ENCODE measurements around the gene DIP2B. TPM values are rescaled to one million over a fixed set of nuclear protein-coding genes. Genes with fewer than 3 reads are reported as not detected.
A peak's percentile ranks its signal among the peaks of the same experiment; 100 is the strongest.
"Not testable (repeated sequence)": the region's sequence is repeated elsewhere in the genome, so short reads cannot be mapped to it uniquely, and the experiment has no call there.

Gene DIP2B, protein sequence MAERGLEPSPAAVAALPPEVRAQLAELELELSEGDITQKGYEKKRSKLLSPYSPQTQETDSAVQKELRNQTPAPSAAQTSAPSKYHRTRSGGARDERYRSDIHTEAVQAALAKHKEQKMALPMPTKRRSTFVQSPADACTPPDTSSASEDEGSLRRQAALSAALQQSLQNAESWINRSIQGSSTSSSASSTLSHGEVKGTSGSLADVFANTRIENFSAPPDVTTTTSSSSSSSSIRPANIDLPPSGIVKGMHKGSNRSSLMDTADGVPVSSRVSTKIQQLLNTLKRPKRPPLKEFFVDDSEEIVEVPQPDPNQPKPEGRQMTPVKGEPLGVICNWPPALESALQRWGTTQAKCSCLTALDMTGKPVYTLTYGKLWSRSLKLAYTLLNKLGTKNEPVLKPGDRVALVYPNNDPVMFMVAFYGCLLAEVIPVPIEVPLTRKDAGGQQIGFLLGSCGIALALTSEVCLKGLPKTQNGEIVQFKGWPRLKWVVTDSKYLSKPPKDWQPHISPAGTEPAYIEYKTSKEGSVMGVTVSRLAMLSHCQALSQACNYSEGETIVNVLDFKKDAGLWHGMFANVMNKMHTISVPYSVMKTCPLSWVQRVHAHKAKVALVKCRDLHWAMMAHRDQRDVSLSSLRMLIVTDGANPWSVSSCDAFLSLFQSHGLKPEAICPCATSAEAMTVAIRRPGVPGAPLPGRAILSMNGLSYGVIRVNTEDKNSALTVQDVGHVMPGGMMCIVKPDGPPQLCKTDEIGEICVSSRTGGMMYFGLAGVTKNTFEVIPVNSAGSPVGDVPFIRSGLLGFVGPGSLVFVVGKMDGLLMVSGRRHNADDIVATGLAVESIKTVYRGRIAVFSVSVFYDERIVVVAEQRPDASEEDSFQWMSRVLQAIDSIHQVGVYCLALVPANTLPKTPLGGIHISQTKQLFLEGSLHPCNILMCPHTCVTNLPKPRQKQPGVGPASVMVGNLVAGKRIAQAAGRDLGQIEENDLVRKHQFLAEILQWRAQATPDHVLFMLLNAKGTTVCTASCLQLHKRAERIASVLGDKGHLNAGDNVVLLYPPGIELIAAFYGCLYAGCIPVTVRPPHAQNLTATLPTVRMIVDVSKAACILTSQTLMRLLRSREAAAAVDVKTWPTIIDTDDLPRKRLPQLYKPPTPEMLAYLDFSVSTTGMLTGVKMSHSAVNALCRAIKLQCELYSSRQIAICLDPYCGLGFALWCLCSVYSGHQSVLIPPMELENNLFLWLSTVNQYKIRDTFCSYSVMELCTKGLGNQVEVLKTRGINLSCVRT (N-terminal part only)
- polyA plus RNA-seq (ENCODE audit: insufficient read length in 3 of 3): 10 to 100 TPM; 23.1 to 24.1 (median 23.4) TPM

DNA sequence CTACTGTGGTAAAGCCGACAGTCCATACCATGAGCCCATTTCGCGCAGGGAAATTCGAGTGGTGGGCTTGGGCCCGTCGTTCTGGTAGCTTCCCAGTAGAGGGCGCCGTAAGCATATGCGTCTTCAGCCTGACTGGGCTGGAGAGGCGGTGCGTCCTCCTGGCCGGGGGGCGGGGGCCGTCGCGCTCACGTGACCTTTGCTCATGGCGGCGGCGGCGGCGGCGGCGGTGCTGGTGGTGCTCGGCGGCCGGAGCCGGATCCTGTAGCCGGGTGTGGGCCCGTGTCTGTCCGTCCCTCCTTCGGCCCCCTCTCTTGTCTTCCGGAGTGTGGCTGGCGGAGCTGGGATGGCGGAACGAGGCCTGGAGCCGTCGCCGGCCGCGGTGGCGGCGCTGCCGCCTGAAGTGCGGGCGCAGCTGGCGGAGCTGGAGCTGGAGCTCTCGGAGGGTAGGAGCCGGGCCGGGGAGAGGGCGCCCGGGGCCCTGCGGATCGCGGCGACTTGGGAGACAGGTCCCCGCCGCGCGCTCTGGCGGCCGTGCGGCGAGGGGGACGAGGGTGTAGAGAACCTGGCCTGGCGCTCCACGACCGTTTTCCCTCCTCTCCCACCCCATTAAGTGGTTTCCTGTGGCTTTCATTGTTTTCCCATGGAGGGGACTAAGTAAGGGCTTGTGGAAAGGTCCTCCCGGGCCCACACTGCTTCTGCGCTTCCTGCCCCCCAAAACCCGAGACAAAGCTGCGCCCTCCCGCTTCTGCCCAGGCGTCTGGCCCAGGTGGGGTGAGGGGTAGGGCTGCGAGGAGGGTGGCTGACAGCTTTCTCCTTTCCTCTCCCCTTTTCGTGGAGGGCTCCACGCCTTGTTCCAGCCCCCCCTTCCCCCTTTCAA lies at the start of gene DIP2B:
DIP2B (plus strand) TSS at position 188 of the 877 bp plus-strand sequence; CDS start at position 344, 156 bp downstream.
- peak; percentile 74 to 84 (median 75) for DNase-seq (ENCODE audit: low read depth in 3 of 3, low spot score in 2 of 3)

DNA sequence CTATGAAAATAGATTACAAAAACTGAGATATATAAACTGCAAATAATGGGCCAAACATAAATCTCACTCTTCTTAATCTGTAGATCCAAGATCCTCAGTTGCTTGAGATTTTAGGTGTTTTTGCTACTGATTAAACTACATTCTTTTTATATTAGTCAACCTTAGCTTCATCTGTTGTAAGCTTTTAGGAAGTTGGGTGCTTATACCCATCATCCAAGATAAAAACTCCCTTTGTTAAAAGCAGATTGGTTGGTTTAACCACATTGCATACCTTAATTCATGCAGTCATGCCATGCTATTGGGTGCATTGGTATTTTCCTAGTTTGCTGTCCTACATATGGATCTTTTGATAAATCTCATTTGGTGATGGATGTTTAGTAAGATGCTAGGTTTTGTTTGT lies 46.2 kb upstream of the DIP2B start:
- no peak for DNase-seq (ENCODE audit: low read depth in 3 of 3, low spot score in 2 of 3)

DNA sequence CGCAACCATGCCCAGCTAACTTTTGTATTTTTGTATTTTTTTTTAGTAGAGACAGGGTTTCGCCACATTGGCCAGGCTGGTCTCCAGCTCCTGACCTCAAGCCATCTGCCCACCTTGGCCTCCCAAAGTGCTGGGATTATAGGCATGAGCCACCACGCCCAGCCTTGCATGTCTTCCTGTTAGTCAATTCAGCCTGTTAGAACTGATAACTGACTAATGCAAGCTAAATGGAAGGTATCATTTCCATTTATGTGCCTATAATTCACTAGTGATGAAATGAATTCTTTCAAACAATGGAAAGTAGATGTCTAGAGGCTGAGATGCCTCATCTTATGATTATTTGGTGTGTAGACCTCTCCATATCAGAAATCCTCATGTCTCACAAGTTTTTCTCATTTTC lies 37.3 kb upstream of the DIP2B start:
- DNase-seq (ENCODE audit: low read depth in 3 of 3, low spot score in 2 of 3): no peak

DNA sequence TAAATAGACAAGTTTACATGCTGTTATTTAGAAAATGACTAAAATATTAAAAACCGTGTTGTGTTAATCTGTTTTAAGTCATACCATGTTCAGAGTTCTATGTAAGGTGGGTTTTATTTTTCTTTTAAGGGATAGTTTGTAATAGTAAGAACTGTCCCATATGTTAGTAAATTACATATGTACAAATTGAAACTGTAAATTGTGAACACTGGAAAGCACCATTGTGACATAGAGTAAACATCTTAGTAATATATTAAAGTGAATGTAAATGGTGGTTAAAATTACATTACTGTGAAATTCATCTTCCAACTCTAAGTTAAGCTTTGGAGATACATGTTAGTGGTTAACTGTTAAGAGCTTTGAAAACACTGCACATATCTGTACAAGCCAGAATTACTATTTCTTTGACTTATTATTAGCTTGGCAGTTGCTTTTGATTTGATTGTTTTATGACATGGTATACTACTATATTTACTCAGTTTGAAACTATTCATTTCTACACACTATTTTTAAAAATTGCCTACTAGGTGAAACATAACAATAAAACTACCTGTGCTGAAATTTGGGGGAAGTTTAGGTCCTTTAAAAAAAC lies 27.4 kb upstream of the DIP2B start:
- DNase-seq (ENCODE audit: low read depth in 3 of 3, low spot score in 2 of 3): no peak

DNA sequence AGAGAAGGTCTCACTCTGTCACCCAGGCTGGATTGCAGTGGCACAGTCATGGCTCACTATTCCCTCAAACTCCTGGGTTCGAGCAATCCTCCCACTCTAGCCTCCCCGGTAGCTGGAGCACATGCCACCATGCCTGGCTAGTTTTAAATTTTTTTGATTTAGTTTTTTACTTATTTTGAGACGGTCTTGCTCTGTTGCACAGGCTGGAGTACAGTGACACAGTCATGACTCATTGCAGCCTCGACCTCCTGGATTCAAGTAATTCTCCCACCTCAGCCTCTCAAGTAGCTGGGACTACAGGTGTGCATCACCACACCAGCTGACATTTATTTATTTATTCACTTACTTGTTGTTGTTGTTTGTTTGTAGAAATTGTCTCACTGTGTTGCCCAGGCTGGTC lies 22.2 kb upstream of the DIP2B start:
- DNase-seq (ENCODE audit: low read depth in 3 of 3, low spot score in 2 of 3): no peak

DNA sequence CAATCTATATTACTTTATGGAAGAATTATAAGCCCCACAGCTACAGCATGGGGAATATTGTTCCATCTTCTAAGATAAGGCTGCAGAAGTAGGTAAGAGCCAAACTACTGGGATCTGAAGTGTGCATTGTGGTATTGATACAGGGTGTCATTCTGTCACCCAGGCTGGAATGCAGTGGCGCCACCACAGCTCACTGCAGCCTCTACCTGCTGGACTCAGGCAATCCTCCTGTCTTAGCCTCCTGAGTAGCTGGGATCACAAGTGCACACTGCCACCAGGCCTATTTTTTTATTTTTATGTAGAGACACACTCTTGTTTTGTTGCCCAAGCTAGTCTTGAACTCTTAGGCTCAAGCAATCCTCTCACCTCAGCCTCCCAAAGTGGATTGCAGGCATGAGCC lies 21.3 kb upstream of the DIP2B start:
- DNase-seq (ENCODE audit: low read depth in 3 of 3, low spot score in 2 of 3): no peak

DNA sequence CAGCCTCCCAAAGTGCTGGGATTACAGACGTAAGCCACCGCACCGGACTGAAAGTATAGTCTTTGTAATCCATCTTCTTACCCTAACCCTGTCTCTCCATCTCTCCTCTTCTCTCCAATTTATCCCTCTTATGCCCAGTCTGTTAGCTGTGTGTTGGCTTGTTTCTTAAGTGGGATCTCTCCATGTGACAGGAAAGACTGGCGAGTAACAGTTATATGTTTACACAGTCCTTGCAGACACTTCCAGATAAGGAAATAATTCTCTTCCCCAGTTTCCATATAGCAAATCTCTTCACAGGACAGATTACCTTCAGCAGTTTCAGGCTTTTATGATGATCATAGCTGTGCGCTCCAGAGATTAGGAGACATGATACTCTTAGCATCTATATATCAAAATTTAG lies 16.0 kb upstream of the DIP2B start:
- no peak for DNase-seq (ENCODE audit: low read depth in 3 of 3, low spot score in 2 of 3)

DNA sequence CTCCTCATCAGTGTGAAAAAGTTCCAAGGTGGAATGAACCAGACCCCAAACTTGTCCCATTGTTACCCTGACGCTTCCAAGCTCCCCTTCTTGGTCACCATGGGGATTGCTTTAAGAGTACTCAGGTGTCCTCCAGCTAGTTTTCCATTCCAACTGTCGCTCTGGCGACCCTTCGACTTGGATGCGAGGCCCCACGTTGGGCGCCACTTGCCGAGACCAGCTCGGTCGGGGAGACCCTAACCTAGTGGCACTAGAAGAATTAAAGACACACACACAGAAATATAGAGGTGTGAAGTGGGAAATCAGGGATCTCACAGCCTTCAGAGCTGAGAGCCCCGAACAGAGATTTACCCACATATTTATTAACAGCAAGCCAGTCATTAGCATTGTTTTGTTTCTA lies 6.7 kb upstream of the DIP2B start:
- not testable (repeated sequence) for DNase-seq (ENCODE audit: low read depth in 3 of 3, low spot score in 2 of 3)

DNA sequence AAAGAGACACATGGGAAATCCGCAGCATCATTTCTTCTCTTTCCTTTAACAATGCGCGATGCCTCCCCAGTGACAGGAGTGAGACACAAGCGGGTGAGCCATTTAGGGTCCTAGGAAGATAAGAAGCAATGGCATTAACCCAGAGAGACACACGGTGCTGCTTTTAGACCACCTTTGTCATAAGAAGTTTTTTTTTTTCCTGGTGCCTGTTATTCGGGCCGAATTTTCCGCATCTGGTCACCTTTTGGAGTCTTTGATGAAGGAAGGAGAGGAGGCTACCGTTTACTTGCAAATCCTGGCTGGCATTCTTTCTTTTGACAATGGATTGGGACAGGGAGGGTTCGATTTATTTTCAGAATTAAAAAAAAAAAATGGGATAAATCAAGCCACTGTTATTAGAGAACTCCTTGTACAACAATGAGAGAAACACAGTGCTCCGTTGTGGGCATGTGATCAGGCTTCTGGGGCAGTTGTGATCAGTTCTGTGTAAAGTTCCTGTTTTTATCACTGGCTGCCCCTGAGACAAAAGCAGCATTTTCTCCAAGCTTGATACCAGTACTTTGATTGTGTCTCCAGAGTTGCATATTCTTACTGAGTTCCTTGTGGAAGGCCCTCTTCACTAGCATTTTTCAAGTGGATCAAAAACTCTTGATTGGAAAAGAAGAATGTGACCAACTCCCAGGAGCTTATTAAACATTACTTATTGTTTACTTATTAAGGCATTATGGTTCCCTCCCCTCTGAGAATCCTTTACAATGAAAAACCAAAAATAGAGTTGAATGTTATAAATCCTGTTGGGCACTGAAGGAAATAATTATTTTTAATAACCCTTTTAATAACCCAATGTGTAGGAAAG lies 1.1 kb downstream of the DIP2B start:
- peak in 1 of 3 donors; percentile 21 for DNase-seq (ENCODE audit: low read depth in 3 of 3, low spot score in 2 of 3)

DNA sequence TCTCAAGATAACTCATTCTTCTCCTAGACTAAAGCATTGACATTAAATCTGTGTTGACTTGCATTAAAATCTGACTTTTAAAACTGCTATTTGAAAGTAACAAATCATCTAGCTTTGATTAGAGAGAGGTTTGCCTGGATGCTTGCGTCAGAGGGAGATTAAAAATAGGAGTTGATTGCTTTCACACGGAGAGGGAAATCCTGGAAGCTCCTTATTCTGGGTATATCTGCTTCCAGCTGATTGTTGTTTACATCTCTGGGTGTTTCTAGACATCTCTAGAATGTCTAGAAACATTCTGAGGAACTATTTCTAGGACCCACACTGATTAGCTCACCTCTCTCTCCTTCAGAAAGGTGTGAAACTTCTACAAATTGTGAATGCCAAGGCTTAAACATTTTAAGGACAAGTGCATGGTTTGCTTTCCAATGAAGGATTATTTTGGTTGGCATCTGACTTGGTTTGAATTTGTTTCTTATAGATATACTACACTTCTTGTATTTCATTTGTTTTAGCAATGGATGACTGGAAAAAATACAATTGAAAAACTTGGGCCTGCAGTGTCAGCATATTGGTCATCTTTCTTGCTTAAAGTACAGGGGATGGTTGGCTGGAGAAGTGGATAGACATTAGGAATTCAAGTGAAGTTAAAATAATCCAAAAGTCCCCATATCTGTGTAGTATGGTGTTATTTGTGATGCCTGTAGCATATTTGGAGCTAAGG lies 2.1 kb downstream of the DIP2B start:
- no peak for DNase-seq (ENCODE audit: low read depth in 3 of 3, low spot score in 2 of 3)

DNA sequence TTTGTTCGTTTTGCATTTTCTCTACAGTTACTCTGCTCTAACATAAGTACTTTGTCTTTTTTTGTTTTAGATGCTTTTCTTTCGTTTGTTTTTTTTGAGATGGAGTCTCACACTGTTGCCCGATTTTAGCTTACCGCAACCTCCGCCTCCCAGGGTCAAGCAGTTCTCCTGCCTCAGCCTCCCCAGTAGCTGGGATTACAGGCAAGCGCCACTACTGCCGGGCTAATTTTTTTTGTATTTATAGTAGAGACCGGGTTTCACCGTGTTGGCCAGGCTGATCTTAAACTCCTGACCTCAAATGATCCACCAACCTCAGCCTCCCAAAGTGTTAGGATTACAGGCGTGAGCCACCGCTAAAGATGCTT lies 2.7 kb downstream of the DIP2B start:
- no peak for DNase-seq (ENCODE audit: low read depth in 3 of 3, low spot score in 2 of 3)

DNA sequence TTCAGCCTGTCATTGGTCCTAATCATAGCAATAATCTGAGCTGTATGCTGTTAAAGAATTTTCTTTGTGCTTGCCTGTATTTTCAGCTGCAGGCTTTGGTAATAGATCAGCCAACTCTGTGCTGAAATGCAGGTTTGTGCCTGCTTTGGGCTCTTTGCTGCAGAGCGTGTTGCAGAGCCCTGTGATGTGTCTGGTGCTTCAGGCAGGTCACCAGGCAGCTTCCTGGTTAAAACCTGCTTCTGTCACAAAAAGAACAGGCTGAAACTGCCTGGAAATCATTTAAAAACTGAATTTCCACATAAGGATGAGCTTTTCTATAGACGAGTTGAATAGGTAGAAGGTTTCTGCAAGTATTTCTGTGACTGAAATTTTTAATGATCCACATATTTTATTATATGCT lies 3.1 kb downstream of the DIP2B start:
- DNase-seq (ENCODE audit: low read depth in 3 of 3, low spot score in 2 of 3): no peak

DNA sequence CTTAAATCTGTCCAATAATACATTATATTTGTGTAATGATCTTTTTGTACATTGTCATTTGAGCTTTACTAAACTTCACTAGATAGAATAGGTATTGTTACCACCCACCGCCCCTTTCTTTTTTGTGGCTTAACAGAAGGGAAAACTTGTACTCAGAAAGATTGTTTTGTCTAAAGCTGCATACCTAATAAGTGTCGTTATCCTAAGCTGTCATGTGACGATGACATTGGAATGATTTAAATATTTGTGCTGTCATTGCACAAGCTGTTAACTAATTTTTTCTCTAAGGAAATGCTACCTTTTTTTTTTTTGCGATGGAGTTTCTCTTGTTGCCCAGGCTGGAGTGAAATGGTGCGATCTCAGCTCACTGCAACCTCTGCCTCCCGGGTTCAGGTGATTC lies 3.6 kb downstream of the DIP2B start:
- no peak for DNase-seq (ENCODE audit: low read depth in 3 of 3, low spot score in 2 of 3)

DNA sequence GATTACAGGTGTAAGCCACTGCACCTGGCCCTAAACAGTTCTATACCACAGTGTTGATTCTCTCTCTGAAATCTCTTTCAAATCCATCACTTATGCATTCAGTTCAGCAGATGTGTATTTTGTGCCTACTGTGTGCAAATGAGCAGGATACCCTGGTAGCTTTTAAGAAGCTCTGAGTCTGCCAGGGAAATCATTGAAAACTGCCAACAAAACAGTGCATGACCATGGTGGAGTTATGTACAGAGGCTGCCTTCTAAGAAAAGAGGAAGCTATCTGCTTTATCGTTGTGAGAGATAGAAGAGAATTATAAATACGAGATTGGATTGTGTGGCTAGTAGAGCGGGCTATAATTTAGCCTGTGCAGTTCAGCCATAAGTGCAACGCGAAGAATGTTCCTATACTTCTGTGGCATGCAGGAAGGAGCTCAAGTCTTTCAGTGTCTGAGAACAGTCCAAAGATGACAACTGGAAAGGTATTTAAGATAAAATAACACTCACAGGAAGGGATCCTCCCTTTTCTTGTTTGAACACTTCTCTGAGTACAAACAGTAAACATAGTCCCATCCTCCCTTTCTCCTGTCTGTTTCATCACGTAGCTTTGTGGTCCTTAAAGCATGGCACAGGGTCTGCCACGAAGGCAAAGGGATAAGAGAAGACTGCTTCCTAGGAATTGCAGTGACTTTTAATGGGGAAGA lies 4.3 kb downstream of the DIP2B start:
- DNase-seq (ENCODE audit: low read depth in 3 of 3, low spot score in 2 of 3): no peak

DNA sequence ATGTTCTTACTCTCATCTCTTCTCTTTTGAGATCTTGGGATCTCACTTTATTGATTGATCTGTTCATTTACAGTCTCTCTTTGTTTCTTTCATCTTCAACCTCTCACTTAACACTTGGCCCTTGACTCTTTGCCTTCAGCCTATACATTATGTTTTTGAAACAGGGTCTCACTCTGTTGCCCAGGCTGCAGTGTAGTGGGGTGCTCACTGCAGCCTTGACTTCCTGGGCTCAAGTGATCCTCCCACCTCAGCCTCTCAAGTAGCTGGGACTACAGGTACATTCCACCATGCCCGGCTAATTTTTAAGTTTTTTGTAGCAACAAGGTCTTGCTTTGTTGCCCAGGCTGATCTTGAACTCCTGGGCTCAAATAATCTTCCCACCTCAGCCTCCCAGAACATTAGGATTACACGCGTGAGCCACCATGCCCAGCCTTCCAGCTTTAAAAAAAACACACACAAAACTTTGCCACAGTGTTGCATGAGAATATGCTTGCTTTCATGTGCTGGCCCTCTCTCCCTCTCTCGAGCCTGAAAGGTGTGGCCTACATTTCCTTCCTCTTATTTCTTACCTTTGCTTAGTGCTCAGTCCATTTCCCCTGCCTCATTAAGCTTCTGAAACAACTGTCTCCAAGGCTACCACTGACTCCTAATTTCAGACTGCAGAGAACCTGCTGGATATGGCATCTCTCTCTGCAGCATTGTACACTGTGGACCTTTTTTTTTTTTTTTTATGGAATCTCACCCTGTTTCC lies 9.9 kb downstream of the DIP2B start:
- DNase-seq (ENCODE audit: low read depth in 3 of 3, low spot score in 2 of 3): no peak

DNA sequence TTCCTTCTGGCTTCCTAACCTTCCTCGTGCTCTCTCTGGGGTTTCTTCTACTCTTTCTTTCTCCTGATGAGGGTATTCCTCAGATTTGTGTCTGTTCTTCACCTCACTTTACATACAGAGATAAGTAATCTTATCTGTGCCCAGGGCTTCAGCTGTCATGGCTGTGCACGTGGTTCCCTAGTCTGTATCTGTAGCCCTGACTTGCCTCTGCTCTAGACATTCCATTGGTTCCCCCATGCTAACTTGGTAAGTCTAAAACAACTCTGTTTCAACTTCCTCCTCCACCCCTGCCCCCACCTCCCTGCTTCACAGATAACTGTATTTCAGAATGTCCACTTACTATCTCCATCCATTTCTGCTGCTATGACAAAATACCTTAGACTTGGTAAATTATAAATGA lies 10.8 kb downstream of the DIP2B start:
- no peak for DNase-seq (ENCODE audit: low read depth in 3 of 3, low spot score in 2 of 3)
